ENCODE results near the gene CAVIN2.

Gene CAVIN2

GRCh38 chr2:191840921-191841320 is 6.0 kb downstream of the CAVIN2 start:
- H3K4me3 ChIP-seq = no peak overlapping the region
- H3K27ac ChIP-seq = no peak overlapping the region
- DNase-seq (ENCODE audit: low spot score) = no peak
- no peak for TF ChIP-seq CTCF (IDR thresholded peaks at IDR 0.05)

- H3K27ac ChIP-seq = no peak overlapping the region
- DNase-seq (ENCODE audit: low spot score) = no peak
- TF ChIP-seq CTCF (IDR thresholded peaks at IDR 0.05) = no peak
- no peak overlapping the region for H3K4me3 ChIP-seq
Measured at GRCh38 chr2:191839918-191840804, 6.7 kb downstream of the CAVIN2 start.

- H3K4me3 ChIP-seq = no peak overlapping the region
- no peak for TF ChIP-seq CTCF (IDR thresholded peaks at IDR 0.05)
- no peak for DNase-seq (ENCODE audit: low spot score)
- no peak overlapping the region for H3K27ac ChIP-seq
Measured at GRCh38 chr2:191838526-191838925, 8.4 kb downstream of the CAVIN2 start.

GRCh38 chr2:191836853-191837769 is 9.8 kb downstream of the CAVIN2 start:
- no peak for DNase-seq (ENCODE audit: low spot score)
- no peak for TF ChIP-seq CTCF (IDR thresholded peaks at IDR 0.05)
- Histone ChIP-seq H3K4me3 (no peak overlapping the region), H3K27ac (peak overlapping the region in 1 of 2 donors; percentile 39)

- Histone ChIP-seq H3K27ac (no peak overlapping the region), H3K4me3 (no peak overlapping the region)
- TF ChIP-seq CTCF (IDR thresholded peaks at IDR 0.05) = no peak
- DNase-seq (ENCODE audit: low spot score) = no peak
Measured at GRCh38 chr2:191836471-191836852, 10.4 kb downstream of the CAVIN2 start.

GRCh38 chr2:191835539-191836350 is 11.1 kb downstream of the CAVIN2 start:
- DNase-seq (ENCODE audit: low spot score) = no peak
- H3K4me3 ChIP-seq = no peak overlapping the region
- no peak for TF ChIP-seq CTCF (IDR thresholded peaks at IDR 0.05)
- no peak overlapping the region for H3K27ac ChIP-seq

Data from coronary artery (tissue), 2 donors.